Glutamatergic neuron (in vitro differentiated cells): ENCODE results near the gene AGBL4. TPM values are rescaled to one million over a fixed set of nuclear protein-coding genes. Genes with fewer than 3 reads are reported as not detected.
"Not testable (repeated sequence)": the region's sequence is repeated elsewhere in the genome, so short reads cannot be mapped to it uniquely, and the experiment has no call there.

Experiments
- DNase-seq: peaks from one replicate; pipeline ENCODE4 v3.0.0; 2022
- H3K27ac Mint-ChIP-seq: one replicate; pipeline ENCODE4 v1.8.0; 2020; ENCODE audit warnings: mild to moderate bottlenecking, mixed read lengths, inconsistent platforms; ENCODE audit not compliant: unreplicated experiment
- H3K27me3 Mint-ChIP-seq: one replicate; pipeline ENCODE4 v1.8.0; 2020; ENCODE audit warnings: mild to moderate bottlenecking, moderate library complexity, mixed read lengths, inconsistent platforms; ENCODE audit not compliant: unreplicated experiment
- H3K36me3 Mint-ChIP-seq: one replicate; pipeline ENCODE4 v1.8.0; 2020; ENCODE audit warnings: mild to moderate bottlenecking, mixed read lengths, inconsistent platforms; ENCODE audit not compliant: unreplicated experiment
- H3K4me1 Mint-ChIP-seq: one replicate; pipeline ENCODE4 v1.8.0; 2020; ENCODE audit warnings: mild to moderate bottlenecking, low read depth, mixed read lengths, inconsistent platforms; ENCODE audit not compliant: unreplicated experiment
- H3K4me3 Mint-ChIP-seq: one replicate; pipeline ENCODE4 v1.8.0; 2020; ENCODE audit warnings: mild to moderate bottlenecking, mixed read lengths, inconsistent platforms; ENCODE audit not compliant: unreplicated experiment
- H3K9me3 Mint-ChIP-seq: one replicate; pipeline ENCODE4 v1.8.0; 2020; ENCODE audit warnings: mild to moderate bottlenecking, moderate library complexity, mixed read lengths, inconsistent platforms; ENCODE audit not compliant: unreplicated experiment
- CTCF ChIP-seq: fragments of 200-600 bp; sonication (generic); IDR thresholded peaks from one replicate; pipeline ENCODE4 v1.5.0; 2021; ENCODE audit not compliant: partially characterized antibody, unreplicated experiment
- total RNA-seq: library from RNA; stranded (reverse); fragmentation: NEBNext Ultra II Directional; extraction: Animal tissue kit (Norgen Biotek cat#: 25700); gene quantifications from one replicate; pipeline ENCODE4 v1.2.1, GENCODE V29; 2021; ENCODE audit not compliant: unreplicated experiment

The AGBL4 gene
- total RNA-seq, 1 donor from 2014 or later, result 3.5 TPM

- H3K9me3 Mint-ChIP-seq, result peaks cover 6% of the 10 kb centered on the region
- no peak overlapping the region for H3K4me3 Mint-ChIP-seq
- DNase-seq, result no peak
- H3K4me1 Mint-ChIP-seq, result peaks cover 39% of the 10 kb centered on the region
- no peak for TF ChIP-seq CTCF
- peaks cover 2% of the 10 kb centered on the region for H3K27me3 Mint-ChIP-seq
- no peak overlapping the region for H3K27ac Mint-ChIP-seq
- peaks cover 6% of the 10 kb centered on the region for H3K36me3 Mint-ChIP-seq
Observed at GRCh38 chr1:48523558-48523957, 1500.2 kb downstream of the AGBL4 start.

GRCh38 chr1:48519896-48520295, 1503.9 kb downstream of the AGBL4 start:
- DNase-seq, H3K4me3 Mint-ChIP-seq: not testable (repeated sequence)

GRCh38 chr1:48506870-48507269, 1516.9 kb downstream of the AGBL4 start:
- no peaks in the 10 kb centered on the region for H3K9me3 Mint-ChIP-seq
- no peak for TF ChIP-seq CTCF
- no peak overlapping the region for H3K4me3 Mint-ChIP-seq
- peaks cover 2% of the 10 kb centered on the region for H3K27me3 Mint-ChIP-seq
- no peak for DNase-seq
- H3K27ac Mint-ChIP-seq, result peak overlapping the region; percentile 87
- H3K4me1 Mint-ChIP-seq, result no peaks in the 10 kb centered on the region
- H3K36me3 Mint-ChIP-seq, result peaks cover 4% of the 10 kb centered on the region

More at GRCh38 chr1:48519896-48520295, 1503.9 kb downstream of the AGBL4 start:
- not testable (repeated sequence) for H3K36me3 Mint-ChIP-seq, H3K4me1 Mint-ChIP-seq, H3K27me3 Mint-ChIP-seq, H3K27ac Mint-ChIP-seq, H3K9me3 Mint-ChIP-seq

GRCh38 chr1:48500541-48501450, 1523.0 kb downstream of the AGBL4 start:
- no peak for DNase-seq
- Mint-ChIP-seq H3K36me3 (no peaks in the 10 kb centered on the region), H3K27ac (no peak overlapping the region), H3K27me3 (peaks cover 2% of the 10 kb centered on the region), H3K4me3 (no peak overlapping the region), H3K4me1 (peaks cover 13% of the 10 kb centered on the region), H3K9me3 (peaks cover 3% of the 10 kb centered on the region)
- TF ChIP-seq CTCF, result no peak

GRCh38 chr1:48499211-48499735, 1524.5 kb downstream of the AGBL4 start:
- H3K4me1 Mint-ChIP-seq, result peaks cover 13% of the 10 kb centered on the region
- no peak overlapping the region for H3K27ac Mint-ChIP-seq
- DNase-seq, result no peak
- peaks cover 2% of the 10 kb centered on the region for H3K27me3 Mint-ChIP-seq
- no peaks in the 10 kb centered on the region for H3K36me3 Mint-ChIP-seq
- peaks cover 3% of the 10 kb centered on the region for H3K9me3 Mint-ChIP-seq
- no peak overlapping the region for H3K4me3 Mint-ChIP-seq
- TF ChIP-seq CTCF, result no peak
